Anterior cingulate cortex (tissue), 58 donors: Measurements from ENCODE around the gene RNF220.
"Not testable (repeated sequence)": the region's sequence is repeated elsewhere in the genome, so short reads cannot be mapped to it uniquely, and the experiment has no call there.

Source experiments
- DNase-seq, 58 donors: peaks; one replicate each; lab custom pipeline; 2025; lab: John Stamatoyannopoulos, UW

Gene RNF220

DNA sequence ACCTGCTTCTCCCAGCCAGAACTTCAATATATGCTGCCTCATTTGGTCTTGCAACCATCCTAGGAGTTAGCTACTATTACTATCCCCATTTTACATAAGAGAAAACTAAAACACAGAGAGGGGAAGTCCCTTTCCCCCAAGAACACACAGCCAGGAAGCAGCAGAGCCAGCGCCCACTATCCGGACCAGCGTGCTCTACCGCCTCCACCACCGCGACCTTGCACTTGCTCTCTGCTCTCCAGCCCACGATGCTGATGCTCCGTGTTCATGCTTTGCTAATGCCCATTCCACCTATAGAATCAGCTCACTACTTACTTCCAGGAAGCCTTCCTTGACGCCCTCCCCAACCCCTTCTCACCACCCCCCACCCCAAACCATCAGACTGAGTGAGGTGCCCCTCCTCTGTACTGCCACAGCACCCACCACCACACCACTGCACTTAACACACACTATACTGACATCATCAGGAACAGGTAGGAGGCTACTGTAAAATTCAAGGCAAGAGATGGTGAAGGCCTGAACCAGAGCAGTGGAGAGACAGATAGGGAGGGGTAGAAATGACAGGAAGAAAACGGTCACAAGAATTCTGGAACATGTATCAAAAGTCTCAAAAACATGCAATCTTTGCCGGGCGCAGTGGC lies 259.8 kb downstream of the RNF220 start:
- DNase-seq, result no peak

DNA sequence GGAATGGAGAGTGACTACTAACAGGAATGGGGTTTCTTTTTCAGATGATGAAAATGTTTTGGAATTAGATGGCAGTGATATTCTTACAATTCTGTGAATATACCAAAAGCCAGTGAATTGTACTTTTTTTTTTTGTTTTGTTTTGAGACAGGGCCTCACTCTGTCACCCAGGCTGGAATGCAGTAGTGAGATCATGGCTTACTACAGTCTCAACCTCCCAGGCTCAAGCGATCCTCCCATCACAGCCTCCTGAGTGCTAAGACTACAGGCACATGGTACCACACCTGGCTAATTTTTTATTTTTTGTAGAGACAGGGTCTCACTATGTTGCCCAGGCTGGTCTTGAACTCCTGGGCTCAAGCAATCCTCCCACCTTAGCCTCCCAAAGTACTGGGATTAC lies 261.7 kb downstream of the RNF220 start:
- DNase-seq, result not testable (repeated sequence)

DNA sequence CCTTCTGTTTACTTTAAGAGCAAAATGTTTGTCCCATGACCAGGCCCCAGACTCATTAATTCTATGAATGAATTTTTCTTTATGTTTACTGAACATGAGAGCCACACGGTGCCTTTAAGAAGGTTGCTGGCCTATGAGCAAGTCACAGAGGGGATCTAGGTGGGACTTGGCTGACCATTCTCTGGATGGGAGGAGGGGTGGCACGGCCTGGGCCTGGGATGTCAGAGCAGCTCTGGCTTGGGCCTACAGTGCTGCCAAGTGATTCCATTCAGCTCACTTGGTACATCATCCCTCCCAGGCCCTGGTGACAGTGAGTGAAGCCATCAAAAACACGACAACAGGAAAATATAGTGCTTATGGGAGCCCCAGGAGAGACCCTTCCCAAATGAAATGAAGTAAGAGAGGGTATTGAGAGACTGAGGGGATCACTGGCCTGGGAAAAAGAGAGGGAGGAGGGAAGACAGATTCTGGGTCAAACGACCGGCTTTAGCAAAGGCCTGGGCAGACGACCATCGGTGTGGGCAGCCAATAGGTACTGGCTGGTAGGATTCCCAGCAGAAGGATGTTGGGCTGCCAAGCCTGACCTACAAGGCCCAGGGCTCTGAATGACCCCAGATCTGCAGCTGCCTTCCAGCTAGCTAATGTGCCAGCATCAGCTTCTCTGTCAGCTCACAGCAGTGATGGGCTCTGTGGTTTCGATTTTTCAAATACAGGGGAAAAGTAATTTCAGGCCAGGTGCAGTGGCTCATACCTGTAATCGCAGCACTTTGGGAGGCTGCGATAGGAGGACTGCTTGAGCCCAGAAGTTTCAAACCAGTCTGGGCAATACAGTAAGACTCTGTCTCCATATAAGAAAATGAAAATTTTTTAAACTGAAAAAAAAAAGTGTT lies 265.9 kb downstream of the RNF220 start:
- DNase-seq, result peak in 12 of 58 donors; percentile 15 to 55 (median 21)

DNA sequence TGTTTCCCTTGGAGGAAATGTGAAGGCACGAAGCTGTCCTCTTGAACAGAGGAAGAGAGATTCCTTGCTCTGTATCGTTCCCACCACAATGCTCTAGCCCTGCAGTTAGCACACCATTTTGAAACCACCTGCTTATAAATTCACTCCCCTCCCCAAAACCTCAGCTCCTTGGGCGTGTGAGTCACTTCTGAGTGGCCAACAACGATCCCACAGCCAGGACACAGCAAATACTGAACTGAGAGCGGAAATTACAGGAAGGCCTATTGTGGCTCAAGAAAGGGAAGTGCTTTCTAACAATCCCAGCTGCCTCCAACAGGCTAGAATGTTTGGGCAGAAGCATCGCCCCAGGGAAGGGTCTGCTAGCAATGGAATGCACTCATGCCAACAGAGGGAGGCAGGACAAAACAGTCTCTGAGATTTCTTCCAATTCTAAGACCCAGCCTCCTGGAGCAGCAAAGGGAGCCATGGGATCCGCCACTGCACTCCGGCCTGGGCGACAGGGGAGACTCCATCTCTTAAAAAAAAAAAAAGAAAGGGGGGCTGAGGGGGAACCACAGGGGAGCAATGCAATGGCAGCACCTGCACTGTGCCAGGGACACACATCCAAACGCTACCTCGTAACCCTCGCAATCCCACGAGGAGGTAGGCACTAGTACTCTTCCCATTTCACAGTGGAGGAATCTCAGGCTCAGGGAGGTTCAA lies 267.4 kb downstream of the RNF220 start:
- DNase-seq, result peak in 9 of 58 donors; percentile 5 to 56 (median 31)

DNA sequence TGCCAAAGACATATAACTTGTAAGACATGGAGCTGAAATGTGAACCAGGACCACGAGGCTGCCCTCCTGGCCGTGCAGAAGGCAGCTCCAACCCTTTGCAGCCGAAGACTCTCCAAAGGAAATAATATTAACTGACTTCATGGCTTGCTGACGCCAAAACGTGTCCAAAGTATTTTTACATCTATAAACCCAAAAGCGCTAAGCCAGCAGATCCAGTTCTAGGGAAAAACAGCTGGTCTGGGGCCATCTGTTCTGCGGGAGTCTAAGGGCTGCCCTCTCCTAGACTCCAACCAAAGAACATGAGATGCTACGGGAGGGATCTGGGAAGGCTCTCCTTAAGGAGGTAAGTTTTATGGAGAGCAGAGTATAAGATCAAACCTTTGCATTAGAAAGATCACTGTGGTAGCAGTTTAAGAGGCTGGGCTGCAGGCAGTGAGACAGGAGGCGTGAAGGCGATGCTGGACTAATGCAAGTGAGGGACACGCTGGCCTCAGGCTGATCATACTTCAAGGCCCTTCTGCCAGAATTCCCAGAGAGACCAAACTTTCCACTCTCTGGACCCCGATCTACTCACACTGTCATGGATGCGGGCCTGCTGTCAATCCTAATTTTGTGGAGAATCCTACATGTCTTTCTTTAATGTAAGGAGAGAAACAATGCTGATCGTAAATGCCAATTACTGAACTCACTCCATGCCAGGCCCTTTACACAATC lies 268.1 kb downstream of the RNF220 start:
- no peak for DNase-seq

DNA sequence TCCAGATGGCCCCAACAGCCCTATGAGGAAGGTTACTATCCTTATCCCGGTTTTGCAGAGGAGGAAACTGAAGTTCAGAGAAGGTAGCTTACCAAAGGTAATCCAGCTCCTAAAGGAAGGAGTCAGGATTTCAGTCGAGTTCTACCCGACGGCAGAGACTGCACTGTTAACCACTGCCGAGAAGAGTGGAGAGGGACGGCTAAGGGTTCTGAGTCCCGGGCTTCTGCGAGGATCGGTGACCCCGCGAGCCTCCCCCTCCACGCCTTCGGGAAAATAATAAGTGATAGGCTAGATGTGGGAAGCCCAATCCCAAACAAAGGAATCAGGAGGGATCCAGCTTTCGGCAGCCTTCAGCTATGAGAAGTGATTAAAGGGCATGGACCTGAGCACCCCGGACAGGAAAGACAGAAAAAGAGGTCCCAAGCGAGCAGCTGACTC lies 268.6 kb downstream of the RNF220 start:
- DNase-seq, result peak in 1 of 58 donors; percentile 63

DNA sequence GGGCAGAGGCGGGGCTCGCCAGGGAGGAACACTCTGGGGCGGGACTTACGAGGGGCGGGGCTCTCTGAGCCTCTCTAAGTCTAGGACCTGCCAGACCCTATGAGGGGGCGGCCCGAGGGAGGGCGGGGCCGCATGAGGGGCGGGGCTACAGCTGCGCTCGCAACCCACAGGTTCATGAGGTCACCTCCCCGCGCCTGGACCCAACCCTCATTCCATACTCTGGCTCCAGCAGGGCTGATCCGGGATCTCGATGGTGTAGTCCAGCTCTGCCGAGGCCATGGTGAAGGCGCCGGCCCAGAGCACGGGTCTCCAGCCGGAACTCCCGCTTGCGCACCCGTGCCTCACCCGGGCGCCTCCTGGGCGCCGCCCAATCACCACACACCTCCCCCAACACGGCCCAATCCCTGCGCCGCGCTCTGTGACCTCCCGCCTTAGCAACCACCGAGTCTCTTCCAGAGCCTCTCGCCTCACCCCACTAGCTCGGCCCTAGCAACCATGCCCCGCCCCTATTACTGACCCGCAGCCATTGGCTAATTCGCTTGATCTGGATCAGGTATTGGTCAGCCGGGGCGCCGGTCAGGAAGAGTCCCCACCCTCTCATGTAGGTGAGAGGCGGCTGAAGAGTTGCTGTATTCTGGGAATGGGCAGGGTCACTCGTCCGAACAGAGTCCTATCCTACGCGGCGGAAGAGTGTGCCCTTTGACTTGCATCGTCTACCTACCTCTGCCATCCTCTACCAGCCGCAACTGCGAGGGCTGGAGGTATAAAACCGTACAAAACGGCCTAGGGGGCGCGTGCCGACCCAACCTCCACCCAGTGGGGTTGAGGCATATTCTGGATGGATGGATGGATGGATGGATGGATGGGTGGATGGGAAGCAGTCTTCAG lies 269.3 kb downstream of the RNF220 start, which contains the start of the genes ARMH1 and TMEM53:
Gene ARMH1, plus strand, starts transcription at position 602 of the 888 bp plus-strand sequence. CDS start 14,984 bp downstream, outside the sequence.
Gene TMEM53, minus strand, starts transcription at position 369 of the 888 bp plus-strand sequence. Its CDS starts 90 bp downstream, at position 279.
- DNase-seq, result peak; percentile 89 to 100 (median 98)

DNA sequence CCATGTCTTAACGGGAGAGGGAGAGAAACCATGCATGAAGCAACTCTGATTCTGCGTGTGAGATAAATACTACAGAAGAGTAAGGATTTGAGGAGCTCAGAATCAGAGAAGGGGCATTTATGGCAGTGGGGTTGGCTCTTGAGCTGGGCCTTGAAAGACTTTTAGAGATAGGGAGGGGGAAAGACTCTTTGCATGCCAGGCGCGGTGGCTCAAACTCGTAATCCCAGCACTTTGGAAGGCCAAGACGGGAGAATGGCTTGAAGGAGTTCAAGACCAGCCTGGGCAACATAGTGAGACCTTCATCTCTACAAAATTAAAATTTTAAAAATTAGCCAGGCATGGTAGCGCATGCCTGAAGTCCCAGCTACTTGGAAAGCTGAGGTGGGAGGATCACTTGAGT lies 270.1 kb downstream of the RNF220 start:
- no peak for DNase-seq

DNA sequence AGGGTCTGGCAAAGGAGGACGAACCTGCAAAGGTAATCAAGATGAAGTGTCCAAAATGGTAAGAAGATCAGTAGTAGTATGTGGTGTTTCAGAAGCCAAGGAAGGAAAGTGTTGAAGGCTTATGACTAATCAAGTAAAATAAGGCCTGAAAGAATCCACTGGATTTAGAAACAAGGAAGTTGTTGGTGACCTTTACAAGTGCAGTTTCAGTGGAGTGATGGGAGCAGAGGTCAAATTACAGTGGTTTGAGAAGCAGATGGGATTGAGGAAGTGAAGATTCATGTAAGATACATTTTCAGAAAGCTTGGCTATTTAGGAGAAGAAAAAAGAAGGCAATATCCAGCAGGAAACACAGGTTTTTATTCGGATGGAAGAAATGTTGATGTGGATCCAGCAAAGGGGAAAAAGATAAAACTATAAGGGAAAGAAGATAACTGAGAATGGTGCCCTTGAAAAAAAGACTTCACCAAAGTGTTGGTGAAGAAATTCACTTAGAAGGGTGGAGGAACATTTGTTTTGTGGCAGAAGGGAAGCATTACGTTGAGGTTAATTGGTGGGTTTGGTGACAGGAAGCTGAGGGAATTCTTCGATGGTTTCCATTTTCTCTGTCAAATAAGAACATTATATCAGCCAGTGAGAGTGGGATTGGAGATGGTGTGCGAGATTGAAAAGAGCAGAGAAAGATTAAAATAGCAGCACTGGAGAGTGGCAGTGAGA lies 271.6 kb downstream of the RNF220 start:
- no peak for DNase-seq

DNA sequence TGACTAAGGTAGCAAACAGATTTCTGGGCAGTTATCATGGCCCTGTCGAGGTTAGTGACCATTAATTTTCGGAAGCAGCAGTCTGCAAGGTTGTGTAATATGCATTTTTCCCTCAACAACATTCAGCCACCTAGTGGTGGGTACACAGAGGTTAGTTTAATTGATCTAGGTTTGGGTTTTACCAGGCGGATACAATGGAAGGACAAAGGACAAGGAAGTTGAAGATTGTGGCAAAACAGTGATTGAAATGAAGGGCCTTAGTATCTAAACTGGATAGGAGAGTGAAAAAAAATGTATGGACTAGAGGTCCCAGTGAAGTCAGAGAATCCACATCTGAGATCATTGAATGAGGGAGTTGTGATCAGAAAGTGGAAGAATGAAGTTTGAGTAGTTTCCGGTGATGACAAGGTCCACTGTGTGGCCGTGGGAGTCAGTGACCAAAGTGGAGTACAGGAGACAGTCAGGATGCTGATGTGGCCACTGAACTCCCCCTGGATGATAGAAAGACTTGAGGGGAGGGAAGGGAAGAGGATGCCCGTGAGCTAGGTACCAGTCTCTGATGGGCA lies 272.2 kb downstream of the RNF220 start:
- peak in 1 of 58 donors; percentile 9 for DNase-seq

DNA sequence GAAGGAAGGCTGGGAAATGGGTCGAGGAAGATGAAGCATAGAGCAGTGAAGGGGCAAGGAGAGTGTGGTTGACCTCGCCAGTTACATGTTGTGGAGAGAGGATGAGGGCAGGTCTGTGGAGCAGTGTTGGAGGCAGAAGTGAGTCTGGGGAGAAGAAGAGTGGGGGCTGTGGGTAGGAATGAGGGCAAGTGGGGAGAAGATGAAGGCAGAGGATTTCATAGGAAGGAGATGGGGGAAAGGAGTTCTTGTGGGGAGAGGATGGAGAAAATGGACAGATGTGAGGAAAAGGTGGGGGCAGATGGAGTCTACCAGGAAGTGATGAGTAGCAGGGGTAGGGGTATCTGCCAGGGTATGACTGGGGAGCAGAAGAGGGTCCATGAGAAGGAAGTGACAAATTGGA lies 273.1 kb downstream of the RNF220 start:
- no peak for DNase-seq

DNA sequence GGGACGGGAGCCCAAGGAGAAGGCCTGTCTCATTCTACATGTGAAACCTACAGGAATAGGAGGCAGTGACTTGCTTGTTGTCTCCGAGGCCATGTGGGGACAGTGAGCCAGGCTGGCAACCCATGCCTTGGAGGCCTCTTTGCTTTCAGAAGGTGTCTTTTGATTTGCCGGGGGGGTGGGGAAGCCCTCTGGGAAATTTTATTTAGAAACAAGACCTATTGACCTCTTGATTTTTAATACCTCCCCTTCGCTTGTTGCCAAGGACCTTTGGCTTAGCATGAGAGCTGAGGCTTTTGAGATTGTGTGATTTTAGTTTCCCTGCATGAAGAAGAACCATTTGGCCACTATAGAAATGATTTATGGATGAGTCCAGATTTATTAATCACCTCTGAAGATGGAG lies 273.6 kb downstream of the RNF220 start:
- DNase-seq, result no peak

DNA sequence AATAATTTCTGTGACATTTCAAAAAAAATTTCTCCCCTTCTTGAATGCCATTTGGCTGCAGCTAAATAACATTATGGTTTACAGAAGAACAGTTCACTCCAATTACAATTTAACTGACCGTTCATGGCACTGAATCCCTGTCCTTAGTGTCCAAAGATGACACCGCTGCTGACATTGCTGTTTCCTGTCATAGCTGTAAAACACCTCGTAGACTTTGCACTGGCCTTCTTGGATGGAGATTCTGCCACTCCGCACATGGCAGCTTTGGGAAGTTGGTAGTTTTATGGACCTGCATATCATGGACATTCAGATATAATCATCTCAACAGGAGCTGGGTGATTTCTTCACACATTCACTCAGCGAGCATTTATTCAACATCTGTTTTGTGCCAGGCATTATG lies 274.4 kb downstream of the RNF220 start:
- no peak for DNase-seq

DNA sequence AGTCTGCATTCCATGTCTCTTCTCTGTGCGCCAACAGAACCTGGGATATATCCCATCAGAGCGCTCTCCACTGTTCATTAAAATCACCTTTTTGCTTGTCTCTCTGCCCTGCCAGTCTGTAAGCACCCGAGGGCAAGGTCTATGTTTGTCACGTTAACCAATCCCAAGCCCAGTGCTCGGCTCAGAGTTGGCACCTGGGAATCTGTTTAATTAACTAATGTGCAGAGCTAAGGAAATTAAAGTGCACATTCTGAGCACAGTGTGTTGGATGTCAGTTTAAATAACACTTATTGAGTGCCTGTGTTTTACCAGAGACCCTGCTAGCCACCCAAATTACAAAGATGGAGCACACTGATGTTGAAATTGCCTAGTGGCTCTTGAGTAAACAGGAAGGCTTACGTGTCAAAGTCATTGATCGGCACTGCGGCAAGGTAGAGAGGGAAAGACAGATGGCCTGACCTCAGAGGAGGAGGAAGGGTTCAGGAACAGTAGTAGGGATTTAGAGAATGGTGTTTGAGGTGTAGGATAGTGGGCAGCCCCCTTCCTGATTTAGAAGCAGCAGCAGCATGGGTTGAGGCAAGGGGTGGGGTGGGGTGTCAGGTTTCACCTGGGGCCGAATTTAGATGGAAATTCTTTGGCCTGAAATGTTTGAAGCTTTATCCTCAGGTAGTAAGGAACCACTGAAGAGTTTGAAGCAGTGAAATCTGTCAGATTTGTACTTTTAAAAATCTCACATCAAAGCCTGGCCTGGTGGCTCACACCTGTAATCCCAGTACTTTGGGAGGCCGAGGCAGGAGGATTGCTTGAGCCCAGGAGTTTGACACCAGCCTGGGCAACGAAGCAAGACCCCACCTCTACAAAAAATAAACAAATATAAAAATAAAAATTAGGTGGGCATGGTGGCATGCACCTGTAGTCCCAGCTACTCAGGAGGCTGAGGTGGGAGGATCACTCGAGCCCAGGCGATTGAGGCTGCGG lies 277.1 kb downstream of the RNF220 start:
- DNase-seq, result no peak

DNA sequence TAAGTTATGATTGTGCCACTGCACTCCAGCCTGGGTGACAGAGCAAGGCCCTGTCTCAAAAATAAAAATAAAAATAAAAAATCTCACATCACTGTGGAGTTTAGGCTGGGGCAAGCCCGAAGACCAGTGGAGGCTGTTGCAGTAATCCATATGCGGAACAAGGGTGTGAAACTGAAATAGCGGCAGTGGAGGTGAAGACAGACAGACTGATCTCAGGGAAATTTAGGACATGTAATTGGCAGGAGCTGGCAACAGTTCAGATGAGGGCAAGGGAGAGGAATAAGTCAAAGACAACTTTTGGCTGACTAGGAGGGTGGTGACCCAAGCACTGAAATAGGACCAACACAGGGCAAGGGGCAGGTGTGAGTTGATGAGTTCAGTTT lies 277.8 kb downstream of the RNF220 start:
- no peak for DNase-seq

DNA sequence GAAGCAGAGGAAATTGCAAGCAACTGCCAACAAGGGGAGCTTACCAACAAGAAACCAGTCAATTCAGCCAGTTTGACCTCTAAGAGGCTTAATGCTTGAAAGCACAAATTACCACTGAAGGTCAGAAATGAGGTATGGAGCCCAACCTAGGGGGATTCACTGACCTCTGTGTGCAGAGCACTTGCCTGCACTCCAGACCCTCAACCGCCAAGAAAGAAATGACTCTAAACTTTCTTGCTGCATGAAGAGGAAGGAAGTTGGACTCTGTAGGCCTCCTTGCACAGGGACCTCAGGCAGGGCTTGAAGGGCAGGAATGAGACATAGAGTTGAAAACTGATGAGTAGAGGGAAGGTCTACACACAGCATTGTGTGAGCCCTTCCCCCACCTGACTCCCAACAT lies 279.5 kb downstream of the RNF220 start:
- DNase-seq, result no peak

DNA sequence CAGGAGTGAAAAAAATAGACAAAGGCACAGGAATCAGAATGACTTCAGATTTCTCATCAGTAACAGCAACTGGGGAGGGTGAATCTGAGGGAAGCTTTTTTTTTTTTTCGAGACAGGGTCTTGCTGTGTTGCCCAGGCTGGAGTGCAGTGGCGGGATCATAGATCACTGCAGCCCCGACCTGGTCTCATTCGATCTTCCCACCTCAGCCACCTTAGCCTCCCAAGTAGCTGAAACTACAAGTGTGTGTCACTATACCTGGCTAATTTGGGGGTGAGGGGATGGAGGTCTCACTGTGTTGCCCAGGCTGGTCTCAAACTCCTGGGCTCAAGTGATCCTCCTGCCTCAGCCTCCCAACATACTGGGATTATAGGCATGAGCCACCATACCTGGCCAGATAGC lies 280.2 kb downstream of the RNF220 start:
- no peak for DNase-seq
